IMR-90 (cell line): Measurements from ENCODE around the gene PITHD1. TPM values are rescaled to one million over a fixed set of nuclear protein-coding genes. Genes with fewer than 3 reads are reported as not detected.
"Not testable (repeated sequence)": the region's sequence is repeated elsewhere in the genome, so short reads cannot be mapped to it uniquely, and the experiment has no call there.

Source experiments
- ATAC-seq: fragments of 200-7000 bp; cut with Tn5 transposase; 2 replicates; pipeline ENCODE4 v1.9.1; 2020; ENCODE audit warnings: low read depth, mild to moderate bottlenecking, moderate library complexity
- BruUV-seq: library from RNA; stranded (reverse); fragments of 400-500 nt; replicated peaks from 2 replicates; lab custom pipeline; 2021; lab: Mats Ljungman, UMichigan
- CTCF ChIA-PET: fragments of 300-600 bp; formaldehyde crosslinking; extraction: SDS; loops from one replicate; lab custom pipeline; 2021; ENCODE audit warnings: antibody characterized with exemption; lab: Yijun Ruan, JAX
- POLR2A ChIA-PET: fragments of 300-600 bp; sonication (Branson Sonifier 250); formaldehyde crosslinking; loops from one replicate; lab custom pipeline; 2022; ENCODE audit warnings: antibody characterized with exemption; ENCODE audit not compliant: unreplicated experiment; lab: Charles Lee
- DNase-seq: peaks from one replicate; pipeline ENCODE4 v3.0.0; 2013
- H2AFZ ChIP-seq: replicated peaks from 2 replicates; pipeline ENCODE3; 2013; ENCODE audit warnings: low read length, mild to moderate bottlenecking; ENCODE audit not compliant: poor library complexity
- H2AK5ac ChIP-seq: 2 replicates; pipeline ENCODE4 v1.6.1; 2013; ENCODE audit warnings: low read depth, low read length, inconsistent platforms
- H2AK9ac ChIP-seq: replicated peaks from 2 replicates; pipeline ENCODE3; 2013; ENCODE audit warnings: mild to moderate bottlenecking, low read depth, low read length, moderate library complexity; ENCODE audit not compliant: poor library complexity
- H2BK120ac ChIP-seq: 2 replicates; pipeline ENCODE4 v1.6.1; 2013; ENCODE audit warnings: low read depth, low read length, inconsistent platforms
- H2BK15ac ChIP-seq: 3 replicates; pipeline ENCODE4 v1.6.1; 2013; ENCODE audit warnings: low read depth, low read length, inconsistent platforms
- H2BK20ac ChIP-seq: 2 replicates; pipeline ENCODE4 v1.6.1; 2013; ENCODE audit warnings: low read depth, mild to moderate bottlenecking, inconsistent platforms, low read length, moderate library complexity
- H2BK5ac ChIP-seq: 2 replicates; pipeline ENCODE4 v1.6.1; 2013; ENCODE audit warnings: mild to moderate bottlenecking, low read depth, low read length, inconsistent platforms; ENCODE audit not compliant: poor library complexity, severe bottlenecking
- H3K14ac ChIP-seq: replicated peaks from 2 replicates; pipeline ENCODE4 v1.6.1; 2013; ENCODE audit warnings: low read depth, low read length, inconsistent platforms
- H3K18ac ChIP-seq: 2 replicates; pipeline ENCODE4 v1.6.1; 2013; ENCODE audit warnings: low read depth, low read length, control low read depth
- H3K23ac ChIP-seq: 2 replicates; pipeline ENCODE4 v1.6.1; 2013; ENCODE audit warnings: low read depth, low read length, inconsistent platforms
- H3K27ac ChIP-seq: 2 replicates; pipeline ENCODE4 v1.5.1; 2013; ENCODE audit warnings: mild to moderate bottlenecking, control low read depth, low read length; ENCODE audit not compliant: insufficient read depth
- H3K27me3 ChIP-seq: 2 replicates; pipeline ENCODE4 v1.6.1; 2013; ENCODE audit warnings: low read length; ENCODE audit not compliant: control insufficient read depth, insufficient read depth
- H3K36me3 ChIP-seq: 2 replicates; pipeline ENCODE4 v1.6.1; 2013; ENCODE audit warnings: low read length, mixed read lengths; ENCODE audit not compliant: control insufficient read depth, insufficient read depth
- H3K4ac ChIP-seq: 2 replicates; pipeline ENCODE4 v1.6.1; 2013; ENCODE audit warnings: low read depth, low read length, inconsistent platforms
- H3K4me1 ChIP-seq: 2 replicates; pipeline ENCODE4 v1.6.1; 2013; ENCODE audit warnings: low read length, mixed read lengths; ENCODE audit not compliant: control insufficient read depth, insufficient read depth
- H3K4me2 ChIP-seq: 2 replicates; pipeline ENCODE4 v1.6.1; 2013; ENCODE audit warnings: low read depth, mild to moderate bottlenecking, control low read depth, low read length, moderate library complexity
- H3K4me3 ChIP-seq: 2 replicates; pipeline ENCODE4 v1.5.1; 2013; ENCODE audit warnings: low read depth, mild to moderate bottlenecking, control low read depth, low read length, moderate library complexity; ENCODE audit not compliant: insufficient read depth
- H3K56ac ChIP-seq: 2 replicates; pipeline ENCODE4 v1.6.1; 2013; ENCODE audit warnings: low read length, inconsistent platforms; ENCODE audit not compliant: insufficient read depth; ENCODE audit errors: extremely low read depth
- H3K79me1 ChIP-seq, 2 experiments: 2 replicates each; pipeline ENCODE4 v1.6.1; 2013; ENCODE audit warnings: low read length in 2 of 2, inconsistent platforms in 1 of 2, low read depth in 1 of 2
- H3K9ac ChIP-seq: 2 replicates; pipeline ENCODE4 v1.6.1; 2013; ENCODE audit warnings: low read depth, low read length, control low read depth
- H3K9me1 ChIP-seq: 2 replicates; pipeline ENCODE4 v1.6.1; 2013; ENCODE audit warnings: low read length, inconsistent platforms; ENCODE audit not compliant: insufficient read depth
- H3K9me3 ChIP-seq: 2 replicates; pipeline ENCODE4 v1.6.1; 2013; ENCODE audit warnings: low read length; ENCODE audit not compliant: control insufficient read depth, insufficient read depth
- H4K20me1 ChIP-seq: 2 replicates; pipeline ENCODE4 v1.6.1; 2013; ENCODE audit warnings: low read length, inconsistent platforms; ENCODE audit not compliant: insufficient read depth
- H4K5ac ChIP-seq: 2 replicates; pipeline ENCODE4 v1.6.1; 2013; ENCODE audit warnings: mild to moderate bottlenecking, low read depth, low read length, control low read depth
- H4K8ac ChIP-seq, 2 experiments: 2 replicates each; pipeline ENCODE4 v1.6.1; 2013; ENCODE audit warnings: low read depth in 2 of 2, low read length in 2 of 2, control low read depth in 1 of 2, inconsistent platforms in 1 of 2
- H4K91ac ChIP-seq: 2 replicates; pipeline ENCODE4 v1.6.1; 2013; ENCODE audit warnings: low read depth, low read length, inconsistent platforms; ENCODE audit not compliant: insufficient read depth
- WGBS, 2 experiments: methylation state at CpG; one replicate each; pipeline versions ENCODE4 v1.1.5 to v1.1.7; 2013; ENCODE audit warnings: missing lambda C conversion rate in 2 of 2; ENCODE audit not compliant: insufficient read length in 1 of 2; ENCODE audit errors: extremely low coverage in 2 of 2; 5-methylcytosine and 5-hydroxymethylcytosine counted together
- dilution Hi-C: fragments of 300-500 bp; cut with HindIII; formaldehyde crosslinking; loops from one replicate; pipeline ENCODE4 v1.14.3; 2018; ENCODE audit warnings: low sequenced_read_pairs; ENCODE audit not compliant: unreplicated experiment
- in situ Hi-C: fragments of 300-500 bp; cut with MboI; formaldehyde crosslinking; loops from 3 replicates; pipeline ENCODE4 v1.14.3; 2019; ENCODE audit warnings: low sequenced_read_pairs, inconsistent platforms, mixed read lengths
- intact Hi-C: fragments of 100-400 bp; cut with micrococcal nuclease; formaldehyde crosslinking; loops from 2 replicates; pipeline ENCODE4 v1.10.0; 2022
- polyA plus RNA-seq, 3 experiments: library from polyadenylated mRNA; depleted of rRNA; stranded (reverse); fragments of >200 nt; gene quantifications; 2 replicates each; pipeline ENCODE4 v1.2.3, GENCODE V29; 2012; ENCODE audit warnings: low replicate concordance in 1 of 3
- total RNA-seq: library from RNA; depleted of rRNA; stranded (reverse); fragments of >200 nt; gene quantifications from 2 replicates; pipeline ENCODE4 v1.2.3, GENCODE V29; 2012

The PITHD1 gene
- total and polyA plus RNA-seq, 2 of the 4 experiments (the other 2 are of a cell fraction), result 23.8 to 32.0 TPM

DNA sequence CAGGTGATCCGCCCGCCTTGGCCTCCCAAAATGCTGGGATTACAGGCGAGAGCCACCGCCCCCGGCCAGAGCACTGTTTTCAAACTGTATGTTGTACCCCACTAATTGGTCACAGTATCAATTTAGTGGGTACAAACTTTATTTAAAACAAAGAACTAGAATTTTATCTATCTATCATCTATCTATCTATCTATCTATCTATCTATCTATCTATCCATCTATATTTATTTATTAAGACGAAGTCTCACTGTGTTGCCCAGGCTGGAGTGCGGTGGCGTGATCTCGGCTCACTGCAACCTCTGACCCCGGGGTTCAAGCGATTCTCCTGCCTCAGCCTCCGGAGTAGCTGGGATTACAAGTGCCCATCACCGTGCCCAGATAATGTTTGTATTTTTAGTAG is 48.4 kb downstream of the PITHD1 start:
- H4K5ac ChIP-seq, H3K4me1 ChIP-seq, H3K14ac ChIP-seq, H4K91ac ChIP-seq, H2AK9ac ChIP-seq, H4K8ac ChIP-seq, intact Hi-C loops, CTCF ChIA-PET, H2BK20ac ChIP-seq, H2BK120ac ChIP-seq, ATAC-seq, H3K4me3 ChIP-seq, H3K4me2 ChIP-seq, POLR2A ChIA-PET, H3K4ac ChIP-seq, DNase-seq, H3K27ac ChIP-seq, H3K27me3 ChIP-seq, in situ Hi-C loops, H3K56ac ChIP-seq, H3K23ac ChIP-seq, H3K9me3 ChIP-seq, dilution Hi-C loops, H2BK5ac ChIP-seq, H3K36me3 ChIP-seq, H2AFZ ChIP-seq, H3K9ac ChIP-seq, H3K9me1 ChIP-seq, H3K18ac ChIP-seq, H4K20me1 ChIP-seq, H2BK15ac ChIP-seq, H2AK5ac ChIP-seq, BruUV-seq: not testable (repeated sequence)
- no CpG with 5 or more reads among the region's 13 CpGs for WGBS, 2 experiments
- peaks cover 14 to 17% of the 10 kb centered on the region in 2 experiments for H3K79me1 ChIP-seq
